Amygdala (tissue), 56 donors: ENCODE results near the gene ENOSF1.
"Not testable (repeated sequence)": the region's sequence is repeated elsewhere in the genome, so short reads cannot be mapped to it uniquely, and the experiment has no call there.

ENCODE experiments used
- DNase-seq, 56 donors: peaks; one replicate each; lab custom pipeline; 2025; lab: John Stamatoyannopoulos, UW

ENOSF1 gene

GRCh38 chr18:712401-713134 lies at the start of gene ENOSF1:
Gene ENOSF1, minus strand, starts transcription at chr18:712630. Its CDS starts 43 bp downstream, at chr18:712587.
- peak in 52 of 56 donors; percentile 12 to 86 (median 50) for DNase-seq

DNA sequence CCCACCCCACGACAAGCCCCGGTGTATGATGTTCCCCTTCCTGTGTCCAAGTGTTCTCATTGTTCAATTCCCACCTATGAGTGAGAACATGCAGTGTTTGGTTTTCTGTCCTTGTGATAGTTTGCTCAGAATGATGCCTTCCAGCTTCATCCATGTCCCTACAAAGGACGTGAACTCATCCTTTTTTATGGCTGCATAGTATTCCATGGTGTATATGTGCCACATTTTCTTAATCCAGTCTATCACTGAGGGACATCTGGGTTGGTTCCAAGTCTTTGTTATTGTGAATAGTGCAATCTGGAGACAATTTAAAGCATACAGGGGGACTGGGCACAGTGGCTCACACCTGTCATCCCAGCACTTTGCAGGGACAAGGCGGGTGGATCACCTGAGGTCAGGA lies 47.4 kb upstream of the ENOSF1 start:
- not testable (repeated sequence) for DNase-seq

DNA sequence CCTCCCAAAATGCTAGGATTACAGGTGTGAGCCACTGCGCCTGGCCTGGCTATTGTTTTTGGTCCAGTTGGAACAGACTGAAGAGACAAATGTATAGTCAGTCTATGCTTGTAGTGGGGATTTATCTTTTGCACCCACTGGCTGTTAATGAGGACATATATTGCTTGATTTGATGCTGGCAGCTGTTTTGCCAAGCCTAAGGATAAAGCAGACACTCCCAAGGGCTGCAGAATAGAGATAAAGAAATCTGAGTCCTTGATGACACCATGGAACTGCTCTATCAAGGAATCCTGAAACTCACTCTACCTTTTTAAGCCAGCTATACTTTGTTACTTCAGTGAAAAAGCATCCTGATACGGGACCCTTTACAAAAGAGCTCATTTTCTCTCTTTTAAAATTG lies 43.1 kb upstream of the ENOSF1 start:
- no peak for DNase-seq

DNA sequence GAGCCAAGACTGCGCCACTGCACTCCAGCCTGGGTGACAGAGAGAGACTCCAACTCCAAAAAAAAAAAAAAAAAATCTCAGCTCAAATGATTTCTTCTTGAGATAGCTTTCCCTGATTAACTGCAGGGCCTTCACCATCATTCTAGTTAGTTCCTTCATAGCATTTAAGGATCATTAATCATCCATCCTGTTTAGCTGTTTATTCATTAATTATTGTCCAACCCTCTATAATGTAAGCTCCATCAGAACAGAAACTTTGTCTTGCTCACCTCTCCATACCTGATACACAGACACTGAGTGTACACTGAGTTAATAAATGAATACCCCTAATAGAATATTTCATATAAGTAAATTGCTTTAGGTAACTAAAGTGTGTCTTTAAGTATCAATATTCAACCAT lies 42.2 kb upstream of the ENOSF1 start:
- DNase-seq: no peak

- DNase-seq: no peak
These were observed 38.0 kb upstream of the ENOSF1 start for GRCh38 chr18:750456-750855.

DNA sequence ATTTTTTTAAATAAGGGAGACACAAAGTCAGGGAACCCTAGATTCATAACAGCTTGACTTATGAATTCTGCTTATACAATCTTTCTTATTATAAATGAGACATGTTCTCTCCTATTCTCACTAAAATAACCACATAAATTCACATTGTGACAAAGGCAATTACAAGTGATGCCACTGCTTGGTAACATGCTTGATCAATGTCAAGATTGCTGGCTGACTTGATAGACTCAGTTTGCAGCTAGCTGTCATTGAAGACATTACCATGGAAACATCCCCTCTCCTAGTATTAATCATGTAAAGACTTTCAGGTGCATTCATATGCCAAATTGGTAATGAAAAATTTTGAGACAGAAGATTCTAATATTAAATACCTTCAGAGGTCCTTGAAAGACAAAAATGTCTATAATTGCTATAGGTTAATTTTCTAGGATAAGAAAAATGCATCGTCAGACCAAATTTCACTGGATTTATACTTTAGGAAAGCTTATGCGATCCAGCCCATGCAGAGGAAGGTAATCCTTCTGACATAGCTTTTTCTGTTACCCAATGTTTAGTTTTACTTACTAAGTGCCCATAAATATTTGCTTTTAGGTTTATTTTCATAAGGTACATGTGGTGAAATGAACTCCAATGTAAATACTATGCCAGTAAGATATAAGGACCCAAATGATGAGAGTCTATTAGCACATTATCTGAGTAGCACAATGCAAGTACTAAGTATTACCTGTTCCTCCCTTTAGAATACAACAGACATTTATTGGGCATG lies 32.6 kb upstream of the ENOSF1 start:
- DNase-seq: no peak

- peak in 1 of 56 donors; percentile 9 for DNase-seq
These were observed 29.6 kb upstream of the ENOSF1 start for GRCh38 chr18:741931-742512.

DNA sequence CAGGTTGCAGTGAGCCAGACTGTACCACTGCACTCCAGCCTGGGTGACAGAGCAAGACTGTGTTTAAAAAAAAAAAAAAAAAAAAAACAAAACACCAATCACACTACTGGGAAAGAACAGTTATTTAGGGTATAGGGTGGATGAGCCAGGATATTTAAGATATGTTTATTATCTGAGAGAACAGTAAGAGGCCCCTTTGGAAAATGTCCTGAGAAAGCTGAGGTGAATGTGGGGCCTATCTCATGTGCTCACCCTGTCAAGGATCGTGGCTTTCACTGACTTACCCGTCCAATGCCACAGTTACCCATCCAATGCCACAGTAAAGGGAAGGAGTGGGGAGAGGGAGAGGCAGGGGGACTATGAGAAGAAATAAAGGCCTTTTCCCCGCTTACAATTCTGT lies 19.9 kb upstream of the ENOSF1 start:
- no peak for DNase-seq

- no peak for DNase-seq
These were observed 18.8 kb upstream of the ENOSF1 start for GRCh38 chr18:731185-731584.

DNA sequence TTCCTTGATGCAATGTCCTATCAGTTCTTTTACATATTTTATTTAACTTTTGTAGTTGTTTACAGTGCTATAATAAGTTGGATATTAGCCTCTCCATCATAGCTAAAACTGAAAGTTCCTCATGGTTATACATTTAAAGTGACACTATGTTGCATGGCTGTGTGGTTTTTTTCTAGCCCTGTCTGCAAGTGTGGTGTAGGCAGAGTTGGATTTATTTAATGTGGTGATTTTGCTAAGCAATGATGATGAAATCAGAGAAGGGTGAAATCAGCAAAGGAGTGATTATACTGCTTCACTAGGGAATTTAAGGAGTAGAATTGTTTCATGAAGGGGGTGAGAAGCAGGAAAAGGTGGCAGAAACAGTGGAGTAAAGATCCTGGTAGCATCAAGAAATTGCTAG lies 18.3 kb upstream of the ENOSF1 start:
- no peak for DNase-seq

GRCh38 chr18:730120-730519 lies 17.7 kb upstream of the ENOSF1 start:
- not testable (repeated sequence) for DNase-seq

- no peak for DNase-seq
These were observed 13.2 kb upstream of the ENOSF1 start for GRCh38 chr18:725646-726045.

DNA sequence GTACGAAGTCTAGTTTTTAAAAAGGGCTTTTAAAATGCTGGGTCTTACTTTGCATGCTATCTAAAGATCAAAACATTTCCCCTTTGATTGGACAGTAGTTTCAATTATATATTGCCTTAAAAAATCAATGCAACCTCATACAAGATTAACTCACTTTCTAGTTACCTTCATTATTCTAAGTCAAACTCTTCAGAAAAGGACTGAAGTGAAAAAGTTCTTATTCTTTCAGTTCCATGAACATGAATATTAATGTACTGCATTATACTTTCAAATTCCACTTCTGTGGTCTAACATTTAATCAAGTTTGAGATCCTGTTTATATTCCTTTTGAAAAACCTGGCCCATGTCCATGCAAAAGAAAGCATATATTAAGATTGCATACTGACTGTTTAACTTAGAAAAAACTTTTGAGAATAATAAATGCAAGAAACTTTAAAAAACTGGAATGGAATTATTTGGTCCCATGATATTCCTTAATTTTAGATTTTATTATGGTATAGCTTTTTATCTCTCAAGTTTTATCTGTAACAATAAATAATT lies 11.2 kb upstream of the ENOSF1 start:
- no peak for DNase-seq

DNA sequence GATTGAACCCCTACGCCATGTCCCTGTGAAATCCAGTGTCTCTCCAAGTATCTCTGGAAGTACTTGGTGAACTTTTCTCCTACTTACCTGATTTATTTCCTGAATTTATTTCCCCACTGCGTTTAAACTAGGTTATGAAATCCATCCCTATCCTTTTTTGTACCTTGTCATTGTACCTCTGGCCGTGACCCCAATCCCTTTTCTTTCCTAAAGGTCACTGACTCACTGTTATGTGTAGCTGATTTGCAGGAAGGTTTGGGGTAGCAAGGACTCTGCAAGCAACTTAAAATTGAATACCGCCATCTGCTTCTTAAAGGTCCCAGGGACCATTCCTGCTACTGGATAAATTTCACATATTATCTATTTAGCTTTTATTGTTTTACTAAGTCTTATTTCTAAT lies 4.6 kb upstream of the ENOSF1 start:
- no peak for DNase-seq

- no peak for DNase-seq
These were observed 3.2 kb upstream of the ENOSF1 start for GRCh38 chr18:715626-716025.

- no peak for DNase-seq
These were observed 683 bp upstream of the ENOSF1 start for GRCh38 chr18:713135-713490.

DNA sequence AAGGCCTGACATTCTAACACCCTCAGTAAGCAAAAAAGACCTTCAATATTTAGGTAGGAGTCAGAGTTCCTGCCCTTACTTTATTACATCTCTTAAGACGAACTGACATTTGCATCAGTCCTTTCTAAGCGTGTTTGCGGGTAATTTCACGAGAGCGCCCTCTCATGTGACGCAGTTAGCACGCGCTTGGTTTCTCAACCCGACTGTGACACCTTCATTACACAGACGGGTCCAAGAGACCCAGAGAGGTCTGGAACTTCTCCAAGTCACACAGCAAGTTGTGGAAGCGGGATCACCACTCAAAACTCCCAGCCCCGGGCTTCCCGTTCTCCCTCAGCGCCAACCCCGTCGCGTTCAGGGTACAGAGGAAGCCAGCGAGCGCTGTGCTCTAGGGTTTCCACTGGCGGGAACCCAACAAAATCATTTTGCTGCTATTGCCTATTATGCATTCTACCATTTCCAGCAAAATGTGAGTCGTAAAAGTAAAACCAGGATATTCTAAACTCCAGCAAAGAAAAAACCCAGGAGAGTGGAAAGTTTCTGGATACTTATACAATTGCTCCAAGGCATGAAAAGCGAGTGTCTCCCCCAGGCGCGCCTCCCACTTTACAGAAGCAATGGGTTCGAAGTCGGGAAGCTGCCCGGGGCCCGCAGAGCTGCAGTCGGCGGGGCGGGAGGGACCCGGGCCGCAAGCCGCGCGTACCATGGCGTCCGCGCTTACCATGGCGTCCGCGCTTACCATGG lies 601 bp downstream of the ENOSF1 start:
- DNase-seq: peak in 47 of 56 donors; percentile 12 to 79 (median 50)

GRCh38 chr18:711310-711656 lies 1.1 kb downstream of the ENOSF1 start:
- peak in 3 of 56 donors; percentile 37 to 55 (median 46) for DNase-seq

GRCh38 chr18:710418-711300 lies 1.8 kb downstream of the ENOSF1 start:
- DNase-seq: no peak

DNA sequence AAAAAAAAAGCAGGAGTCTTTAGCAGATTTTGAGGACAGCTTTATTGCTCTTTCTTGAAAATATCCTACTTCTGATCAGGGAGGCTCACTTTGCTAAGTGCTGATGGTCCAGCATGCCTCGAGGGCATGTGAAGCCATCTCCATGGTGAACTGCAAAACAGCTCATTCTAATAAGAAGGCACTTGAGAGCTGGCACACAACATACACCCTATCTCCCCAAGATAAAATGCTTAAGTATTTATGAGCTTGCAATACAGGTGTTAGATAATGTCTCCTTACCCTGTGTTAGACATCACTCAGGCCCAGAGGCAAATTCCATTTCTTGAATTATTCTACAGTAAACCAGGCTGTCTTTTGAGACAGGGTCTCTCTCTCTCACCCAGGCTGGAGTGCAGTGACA lies 2.7 kb downstream of the ENOSF1 start:
- no peak for DNase-seq
